Endothelial cell of umbilical vein (primary cell): ENCODE measurements around the gene CMBL. TPM values are rescaled to one million over a fixed set of nuclear protein-coding genes. Genes with fewer than 3 reads are reported as not detected.

ENCODE experiments used
- BruUV-seq: library from RNA; stranded (reverse); fragments of 400-500 nt; replicated peaks from 2 replicates; lab custom pipeline; 2021; lab: Mats Ljungman, UMichigan
- CTCF ChIA-PET: fragments of 300-600, 350-600 bp; sonication (Branson Sonifier 250); formaldehyde crosslinking; loops from one replicate; lab custom pipeline; 2021; ENCODE audit warnings: antibody characterized with exemption, inconsistent platforms; lab: Charles Lee
- POLR2A ChIA-PET: fragments of 300-600, 350-600 bp; sonication (Branson Sonifier 250); formaldehyde crosslinking; loops from one replicate; lab custom pipeline; 2021; ENCODE audit warnings: antibody characterized with exemption, inconsistent platforms; lab: Charles Lee
- DNase-seq: peaks from one replicate; pipeline ENCODE4 v3.0.0-alpha.2; 2011; ENCODE audit warnings: low read depth, low spot score
- FAIRE-seq: peaks from 2 replicates; lab custom pipeline; 2011; peaks lifted over from hg19 to GRCh38; lab: Jason Lieb, UNC
- H2AFZ ChIP-seq: 2 replicates; pipeline ENCODE4 v1.6.0; 2012; ENCODE audit warnings: low read depth, low read length, control low read depth, inconsistent platforms
- H3K27ac ChIP-seq: 2 replicates; pipeline ENCODE4 v1.5.1; 2011; ENCODE audit warnings: low read depth, mild to moderate bottlenecking, control low read depth, low read length, moderate library complexity; ENCODE audit not compliant: insufficient read depth
- H3K27me3 ChIP-seq, 2 experiments: 2 replicates each; pipeline versions ENCODE4 v1.6.0 to v1.6.1; 2011; ENCODE audit warnings: low read length in 2 of 2, mixed read lengths in 1 of 2; ENCODE audit not compliant: control insufficient read depth in 2 of 2, insufficient read depth in 2 of 2
- H3K36me3 ChIP-seq, 2 experiments: 2 replicates in 1 of 2; 3 replicates in 1 of 2; pipeline ENCODE4 v1.5.1; 2011; ENCODE audit warnings: low read length in 2 of 2, mild to moderate bottlenecking in 1 of 2, moderate library complexity in 1 of 2; ENCODE audit not compliant: control insufficient read depth in 2 of 2, insufficient read depth in 2 of 2; ENCODE audit errors: extremely low read depth in 1 of 2
- H3K4me1 ChIP-seq: 3 replicates; pipeline ENCODE4 v1.5.1; 2011; ENCODE audit warnings: mild to moderate bottlenecking, low read length; ENCODE audit not compliant: control insufficient read depth, insufficient read depth; ENCODE audit errors: extremely low read depth
- H3K4me2 ChIP-seq: 2 replicates; pipeline ENCODE4 v1.6.1; 2011; ENCODE audit warnings: low read length, control low read depth, mixed read lengths; ENCODE audit not compliant: insufficient read depth
- H3K4me3 ChIP-seq, 3 experiments: fragments of 200-600 bp in 1 of 3; sonication (generic), shearing (Covaris generic) in 1 of 3; replicated peaks in 1 of 3; 2 replicates each; pipeline ENCODE4 v1.5.1; 2011 to 2016; ENCODE audit warnings: control low read depth in 3 of 3, low read length in 3 of 3, mild to moderate bottlenecking in 2 of 3, inconsistent platforms in 1 of 3, low read depth in 1 of 3, moderate library complexity in 1 of 3; ENCODE audit not compliant: insufficient read depth in 1 of 3
- H3K79me2 ChIP-seq: 2 replicates; pipeline ENCODE4 v1.6.0; 2012; ENCODE audit warnings: low read length, inconsistent platforms; ENCODE audit not compliant: control insufficient read depth, insufficient read depth
- H3K9ac ChIP-seq: replicated peaks from 2 replicates; pipeline ENCODE3; 2011; ENCODE audit warnings: low read length, control low read depth; ENCODE audit not compliant: insufficient read depth; ENCODE audit errors: extremely low read depth
- H3K9me1 ChIP-seq: replicated peaks from 3 replicates; pipeline ENCODE4 v1.6.0; 2011; ENCODE audit warnings: mild to moderate bottlenecking, low read length; ENCODE audit not compliant: control insufficient read depth, insufficient read depth; ENCODE audit errors: extremely low read depth
- H3K9me3 ChIP-seq: replicated peaks from 2 replicates; pipeline ENCODE4 v1.5.1; 2012; ENCODE audit warnings: low read length, inconsistent platforms; ENCODE audit not compliant: control insufficient read depth, insufficient read depth
- H4K20me1 ChIP-seq: replicated peaks from 2 replicates; pipeline ENCODE3; 2011; ENCODE audit warnings: mild to moderate bottlenecking, low read length; ENCODE audit not compliant: control insufficient read depth, insufficient read depth; ENCODE audit errors: extremely low read depth
- EZH2 ChIP-seq: IDR thresholded peaks from 2 replicates; pipeline ENCODE4 v1.6.1; 2012; ENCODE audit warnings: borderline replicate concordance, low read depth, mild to moderate bottlenecking, moderate library complexity, low read length, inconsistent platforms; ENCODE audit not compliant: severe bottlenecking
- FOS ChIP-seq: IDR thresholded peaks from 2 replicates; pipeline ENCODE4 v1.6.1; 2011; ENCODE audit warnings: mild to moderate bottlenecking, low read length, moderate library complexity, borderline replicate concordance; ENCODE audit not compliant: insufficient read depth
- GATA2 ChIP-seq: IDR thresholded peaks from 2 replicates; pipeline ENCODE4 v1.7.0; 2011; ENCODE audit warnings: low read depth, mild to moderate bottlenecking, moderate library complexity, mixed read lengths, low read length; ENCODE audit not compliant: insufficient read length, insufficient read depth
- JUN ChIP-seq: IDR thresholded peaks from 2 replicates; pipeline ENCODE4 v1.6.1; 2011; ENCODE audit warnings: borderline replicate concordance, low read depth; ENCODE audit not compliant: insufficient read length, insufficient read depth
- MAX ChIP-seq: IDR thresholded peaks from 2 replicates; pipeline ENCODE4 v1.6.1; 2011; ENCODE audit not compliant: insufficient read depth, insufficient read length
- MYC ChIP-seq: IDR thresholded peaks from one replicate; pipeline ENCODE4 v1.6.1; 2011; ENCODE audit warnings: mild to moderate bottlenecking, low read depth, low read length
- POLR2A ChIP-seq: IDR thresholded peaks from 2 replicates; pipeline ENCODE4 v1.6.1; 2012; ENCODE audit warnings: low read depth, mild to moderate bottlenecking, control low read depth, low read length
- POLR2AphosphoS5 ChIP-seq: IDR thresholded peaks from 2 replicates; pipeline ENCODE4 v1.6.1; 2012; ENCODE audit warnings: low read depth, mild to moderate bottlenecking, control low read depth, low read length, moderate library complexity; ENCODE audit not compliant: insufficient read depth
- dilution Hi-C: fragments of 300-500 bp; cut with MboI; formaldehyde crosslinking; loops from one replicate; pipeline ENCODE4 v1.15.0; 2019; ENCODE audit warnings: low sequenced_read_pairs; ENCODE audit not compliant: extremely low pct_ligation_motif_present
- intact Hi-C: fragments of 100-400 bp; cut with micrococcal nuclease; formaldehyde crosslinking; loops from one replicate; pipeline ENCODE4 v1.10.0; 2022
- polyA plus RNA-seq, 4 experiments: library from polyadenylated mRNA; depleted of rRNA in 3 of 4; stranded (reverse) in 3 of 4; unstranded in 1 of 4; fragments of >200 nt; gene quantifications; 2 replicates each; pipeline versions ENCODE4 v1.2.1 to v1.2.3, GENCODE V29; 2011 to 2012; ENCODE audit warnings: missing spikeins in 1 of 4
- total RNA-seq: library from RNA; stranded (reverse); gene quantifications from 2 replicates; pipeline ENCODE4 v1.2.3, GENCODE V29; 2021
- TF ChIP-seq, protein P1 (sequence below), 2 donors: IDR thresholded peaks; 1 replicate in 1 of 2; 2 replicates in 1 of 2; pipeline ENCODE4 v1.5.1; 2011; ENCODE audit warnings: low read length in 2 of 2, mild to moderate bottlenecking in 2 of 2, moderate library complexity in 2 of 2, control low read depth in 1 of 2, inconsistent platforms in 1 of 2, low read depth in 1 of 2; ENCODE audit not compliant: insufficient read depth in 1 of 2; ENCODE audit errors: extremely low read depth in 1 of 2

Gene CMBL
- total and polyA plus RNA-seq, 2 donors (not counting 3 experiments of a cell fraction or from before 2014, with no cell fraction given) = 15.9 to 19.8 TPM

GRCh38 chr5:10254686-10255085, 53.0 kb downstream of the CMBL start:
- Histone ChIP-seq H3K79me2 (peaks cover 82% of the 10 kb centered on the region), H3K4me3 (no peak overlapping the region), H3K9me1 (no peaks in the 10 kb centered on the region), H3K27me3 (no peaks in the 10 kb centered on the region), H3K4me1 (peaks cover 10% of the 10 kb centered on the region), H3K4me2 (no peak overlapping the region), H3K9me3 (no peaks in the 10 kb centered on the region), H4K20me1 (peaks cover 4% of the 10 kb centered on the region), H2AFZ (no peak overlapping the region), H3K36me3 (peaks cover 40 to 41% of the 10 kb centered on the region in 2 experiments), H3K9ac (no peak overlapping the region), H3K27ac (no peak overlapping the region)
- BruUV-seq = no TSS peak
- DNase-seq = no peak
- TF ChIP-seq FOS = no peak
- TF ChIP-seq POLR2AphosphoS5 = no peak
- TF ChIP-seq EZH2 = no peak
- no peak for TF ChIP-seq MYC
- no peak for TF ChIP-seq MAX
- TF ChIP-seq JUN = no peak
- no peak for TF ChIP-seq GATA2
- TF ChIP-seq, protein P1, sequence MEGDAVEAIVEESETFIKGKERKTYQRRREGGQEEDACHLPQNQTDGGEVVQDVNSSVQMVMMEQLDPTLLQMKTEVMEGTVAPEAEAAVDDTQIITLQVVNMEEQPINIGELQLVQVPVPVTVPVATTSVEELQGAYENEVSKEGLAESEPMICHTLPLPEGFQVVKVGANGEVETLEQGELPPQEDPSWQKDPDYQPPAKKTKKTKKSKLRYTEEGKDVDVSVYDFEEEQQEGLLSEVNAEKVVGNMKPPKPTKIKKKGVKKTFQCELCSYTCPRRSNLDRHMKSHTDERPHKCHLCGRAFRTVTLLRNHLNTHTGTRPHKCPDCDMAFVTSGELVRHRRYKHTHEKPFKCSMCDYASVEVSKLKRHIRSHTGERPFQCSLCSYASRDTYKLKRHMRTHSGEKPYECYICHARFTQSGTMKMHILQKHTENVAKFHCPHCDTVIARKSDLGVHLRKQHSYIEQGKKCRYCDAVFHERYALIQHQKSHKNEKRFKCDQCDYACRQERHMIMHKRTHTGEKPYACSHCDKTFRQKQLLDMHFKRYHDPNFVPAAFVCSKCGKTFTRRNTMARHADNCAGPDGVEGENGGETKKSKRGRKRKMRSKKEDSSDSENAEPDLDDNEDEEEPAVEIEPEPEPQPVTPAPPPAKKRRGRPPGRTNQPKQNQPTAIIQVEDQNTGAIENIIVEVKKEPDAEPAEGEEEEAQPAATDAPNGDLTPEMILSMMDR (IDR thresholded peaks at IDR 0.05; ENCODE audit: extremely low read depth in 1 of 2, insufficient read depth in 1 of 2, low read depth in 1 of 2, low read length in 2 of 2) = no peak
- TF ChIP-seq POLR2A = no peak
- dilution Hi-C loops = loop anchor here (25.0 kb wide), 1 partner anchor 158 kb away; no protein-coding TSS in a partner anchor
- FAIRE-seq = no peak
- CTCF ChIA-PET = no interaction called here
- intact Hi-C loops = no loop called here
- POLR2A ChIA-PET = interaction anchor here (0.7 kb wide), 1 partner anchor 36 kb away, joined by 4 read pairs; no protein-coding TSS in a partner anchor
